K562 (cell line): ENCODE measurements around the gene RHEBL1. TPM values are rescaled to one million over a fixed set of nuclear protein-coding genes. Genes with fewer than 3 reads are reported as not detected.

Experiments
- ASH1L ChIP-seq: fragments of 450-650 bp; IDR thresholded peaks from 2 replicates; pipeline ENCODE4 v1.6.1; 2018; ENCODE audit warnings: borderline replicate concordance, mild to moderate bottlenecking, low read depth; ENCODE audit not compliant: partially characterized antibody
- BRCA1 ChIP-seq, 2 experiments: fragments of 450-650 bp in 1 of 2; sonication (generic) in 1 of 2; formaldehyde crosslinking in 1 of 2; IDR thresholded peaks; 2 replicates each; pipeline versions ENCODE4 v1.5.0 to v1.6.1; 2017 to 2020; ENCODE audit warnings: mild to moderate bottlenecking in 1 of 2, missing genetic modification reagents in 1 of 2
- CREBBP ChIP-seq: IDR thresholded peaks from one replicate; pipeline ENCODE4 v1.6.1; 2012; ENCODE audit warnings: low read depth, mild to moderate bottlenecking, control low read depth, inconsistent platforms, low read length
- E2F8 ChIP-seq: fragments of 450-650 bp; IDR thresholded peaks from 2 replicates; pipeline ENCODE4 v1.7.1; 2018; ENCODE audit warnings: mild to moderate bottlenecking, low read depth; ENCODE audit not compliant: partially characterized antibody
- FOSL1 ChIP-seq: fragments of 200-800 bp; sonication (Bioruptor generic); conservative IDR thresholded peaks from 2 replicates; pipeline ENCODE4 v1.6.1; 2016; ENCODE audit warnings: missing genetic modification characterization, missing compliant biosample characterization
- HMG20A ChIP-seq: fragments of 450-650 bp; formaldehyde crosslinking; conservative IDR thresholded peaks from 2 replicates; pipeline ENCODE4 v1.4.0; 2020; ENCODE audit warnings: mild to moderate bottlenecking, mixed read lengths
- MAX ChIP-seq: sonication (generic); formaldehyde crosslinking; IDR thresholded peaks from 2 replicates; pipeline ENCODE4 v1.9.0; 2022; ENCODE audit warnings: mild to moderate bottlenecking, missing genetic modification reagents
- MYC ChIP-seq, 2 experiments: fragments of 250-450 bp in 1 of 2; sonication (Bioruptor Pico) in 1 of 2; IDR thresholded peaks; 2 replicates each; pipeline versions ENCODE4 v1.5.1 to v1.6.1; 2012 to 2021; ENCODE audit warnings: low read depth in 2 of 2, borderline replicate concordance in 1 of 2, improper control_type of control experiment in 1 of 2, low read length in 1 of 2, mild to moderate bottlenecking in 1 of 2, moderate library complexity in 1 of 2
- RAD21 ChIP-seq, 2 experiments: fragments of 250-450 bp in 1 of 2; fragments of 450-650 bp in 1 of 2; sonication (Bioruptor Pico) in 1 of 2; formaldehyde crosslinking in 1 of 2; IDR thresholded peaks in 1 of 2; conservative IDR thresholded peaks in 1 of 2; 2 replicates each; pipeline versions ENCODE4 v1.4.0 to v1.8.0; 2020 to 2022; ENCODE audit warnings: mild to moderate bottlenecking in 2 of 2, moderate library complexity in 1 of 2
- RREB1 ChIP-seq: fragments of 250-450 bp; sonication (Bioruptor Pico); IDR thresholded peaks from 2 replicates; pipeline ENCODE4 v1.4.0; 2020
- SRSF7 ChIP-seq: fragments of 200-400 bp; formaldehyde crosslinking; optimal IDR thresholded peaks from 2 replicates; pipeline ENCODE3; 2017; ENCODE audit warnings: mild to moderate bottlenecking, low read depth, low read length
- ZNF778 ChIP-seq: fragments of 450-650 bp; formaldehyde crosslinking; IDR thresholded peaks from 2 replicates; pipeline ENCODE4 v1.4.0; 2020; ENCODE audit warnings: mild to moderate bottlenecking, moderate library complexity
- polyA plus RNA-seq, 8 experiments: library from polyadenylated mRNA; depleted of rRNA in 4 of 8; stranded (reverse) in 5 of 8; unstranded in 3 of 8; fragments of >200 nt; fragmentation: Nextera tagmentation in 2 of 8; fragmentation: Illumina TruSeq in 1 of 8; extraction: Ambion mirVana in 2 of 8; extraction: Trizol in 1 of 8; gene quantifications; 2 replicates each; pipeline versions ENCODE4 v1.2.1 to v1.2.3, GENCODE V29; 2011 to 2014; ENCODE audit warnings: inconsistent platforms in 1 of 8, missing spikeins in 1 of 8
- total RNA-seq, 7 experiments: library from RNA; depleted of rRNA in 6 of 7; stranded (reverse); fragments of >200 nt in 6 of 7; fragmentation: Illumina TruSeq in 2 of 7; extraction: Trizol in 2 of 7; gene quantifications; 2 replicates each; pipeline versions ENCODE4 v1.2.1 to v1.2.3, GENCODE V29; 2011 to 2021; ENCODE audit warnings: low replicate concordance in 1 of 7
- TF ChIP-seq, protein P1 (sequence below): fragments of 250-450 bp; sonication (Bioruptor Pico); IDR thresholded peaks from 2 replicates; pipeline ENCODE4 v1.9.0; 2021; ENCODE audit warnings: mild to moderate bottlenecking, inconsistent platforms

Gene RHEBL1
- total and polyA plus RNA-seq, 9 of the 15 experiments (the other 6 are each of a cell fraction or from before 2014, with no cell fraction given), result 4.3 to 36.1 (median 8.2) TPM

DNA sequence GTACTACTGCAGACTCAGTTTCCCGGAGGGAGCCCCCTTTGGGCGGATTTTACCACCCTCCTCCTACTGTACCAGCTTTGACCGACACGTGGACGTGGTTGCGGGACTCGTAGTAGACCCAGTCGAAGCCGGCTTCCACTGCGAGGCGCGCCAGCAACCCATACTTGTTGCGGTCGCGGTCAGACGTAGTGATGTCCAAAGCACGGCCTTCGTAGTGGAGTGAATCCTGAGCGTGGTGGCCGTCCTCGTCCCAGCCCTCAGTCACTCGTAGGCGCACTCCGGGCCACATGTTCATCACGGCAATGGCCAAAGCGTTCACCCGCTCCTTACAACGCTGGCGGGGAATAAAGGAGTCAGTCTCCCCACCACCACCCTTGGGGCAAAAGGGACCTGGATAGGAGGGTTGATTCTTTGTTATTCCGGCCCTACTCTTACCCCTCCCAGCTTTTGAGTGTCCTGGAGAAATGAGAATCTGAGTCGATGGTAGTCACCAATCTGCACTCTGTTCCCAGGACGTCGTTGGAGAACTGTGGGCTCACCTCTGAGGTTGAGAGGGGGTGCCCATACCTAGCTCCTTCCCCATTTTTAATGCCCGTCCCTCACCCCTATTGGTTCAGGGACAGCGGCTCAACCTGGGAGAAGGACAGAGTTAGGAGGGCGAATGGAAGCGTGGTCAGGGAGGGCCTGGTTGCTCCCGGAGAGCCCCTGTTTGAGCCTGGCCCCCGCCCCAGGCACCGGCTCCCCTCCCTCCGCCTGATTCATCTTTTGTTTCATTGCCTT, 21.5 kb upstream of the RHEBL1 start (continued):
- no peak for TF ChIP-seq RREB1 (CRISPR knock-in tag)
- no peak for TF ChIP-seq BRCA1 (IDR thresholded peaks at IDR 0.05)
- no peak for TF ChIP-seq BRCA1 (CRISPR knock-in tag; IDR thresholded peaks at IDR 0.05)
- no peak for TF ChIP-seq RAD21 (CRISPR knock-in tag; conservative IDR thresholded peaks at IDR 0.05 in 1 of 2, IDR thresholded peaks at IDR 0.05 in 1 of 2)
- no peak for TF ChIP-seq E2F8
- no peak for TF ChIP-seq ZNF778 (CRISPR knock-in tag)
- TF ChIP-seq, protein P1, sequence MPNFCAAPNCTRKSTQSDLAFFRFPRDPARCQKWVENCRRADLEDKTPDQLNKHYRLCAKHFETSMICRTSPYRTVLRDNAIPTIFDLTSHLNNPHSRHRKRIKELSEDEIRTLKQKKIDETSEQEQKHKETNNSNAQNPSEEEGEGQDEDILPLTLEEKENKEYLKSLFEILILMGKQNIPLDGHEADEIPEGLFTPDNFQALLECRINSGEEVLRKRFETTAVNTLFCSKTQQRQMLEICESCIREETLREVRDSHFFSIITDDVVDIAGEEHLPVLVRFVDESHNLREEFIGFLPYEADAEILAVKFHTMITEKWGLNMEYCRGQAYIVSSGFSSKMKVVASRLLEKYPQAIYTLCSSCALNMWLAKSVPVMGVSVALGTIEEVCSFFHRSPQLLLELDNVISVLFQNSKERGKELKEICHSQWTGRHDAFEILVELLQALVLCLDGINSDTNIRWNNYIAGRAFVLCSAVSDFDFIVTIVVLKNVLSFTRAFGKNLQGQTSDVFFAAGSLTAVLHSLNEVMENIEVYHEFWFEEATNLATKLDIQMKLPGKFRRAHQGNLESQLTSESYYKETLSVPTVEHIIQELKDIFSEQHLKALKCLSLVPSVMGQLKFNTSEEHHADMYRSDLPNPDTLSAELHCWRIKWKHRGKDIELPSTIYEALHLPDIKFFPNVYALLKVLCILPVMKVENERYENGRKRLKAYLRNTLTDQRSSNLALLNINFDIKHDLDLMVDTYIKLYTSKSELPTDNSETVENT (CRISPR knock-in tag), result peak; percentile 47; the same call in 1 of the 2 replicates
- TF ChIP-seq SRSF7, result no peak
- no peak for TF ChIP-seq HMG20A (CRISPR knock-in tag)
- TF ChIP-seq ASH1L, result no peak
- no peak for TF ChIP-seq MYC (IDR thresholded peaks at IDR 0.05; ENCODE audit: low read depth, low read length)
- 0 out of 2 replicates have a peak, but pooled peaks have one; percentile 20 for TF ChIP-seq MYC (CRISPR knock-in tag; IDR thresholded peaks at IDR 0.05; ENCODE audit: borderline replicate concordance, low read depth)
- no peak for TF ChIP-seq FOSL1 (tag)
- no peak for TF ChIP-seq CREBBP
- TF ChIP-seq MAX (CRISPR knock-in tag), result no peak
